GM19035 (cell line): Measurements from ENCODE around the gene EIF4EBP3.
"Not testable (repeated sequence)": the region's sequence is repeated elsewhere in the genome, so short reads cannot be mapped to it uniquely, and the experiment has no call there.

Source experiments
- ATAC-seq: cut with Tn5 transposase; IDR thresholded peaks from one replicate; pipeline ENCODE4 v1.9.1; 2021; ENCODE audit not compliant: unreplicated experiment

The EIF4EBP3 gene

GRCh38 chr5:140575309-140575708 is 27.8 kb downstream of the EIF4EBP3 start:
- ATAC-seq, result no peak

DNA sequence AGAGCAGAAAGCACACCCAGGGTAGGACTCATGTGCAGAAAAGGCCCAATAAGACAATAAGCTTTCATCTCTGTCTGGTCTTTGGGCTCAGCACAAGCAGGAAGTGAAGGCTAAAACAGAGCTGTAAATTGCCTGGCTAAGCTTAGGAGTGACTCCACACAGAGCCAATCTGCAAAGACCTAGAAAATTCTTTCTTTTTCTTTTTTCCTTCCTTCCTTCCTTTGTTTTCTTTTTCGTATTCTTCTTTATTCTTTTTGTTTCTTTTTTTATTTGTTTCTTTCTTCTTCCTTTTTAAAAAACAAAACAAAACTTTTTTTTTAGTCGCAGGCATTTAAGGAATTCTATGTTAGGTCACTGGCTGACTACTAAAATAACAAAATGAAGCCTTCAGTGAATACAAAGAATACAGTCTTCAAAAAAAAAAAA is 29.3 kb downstream of the EIF4EBP3 start:
- no peak for ATAC-seq

- not testable (repeated sequence) for ATAC-seq
Measured at GRCh38 chr5:140579188-140579747, 31.8 kb downstream of the EIF4EBP3 start.

DNA sequence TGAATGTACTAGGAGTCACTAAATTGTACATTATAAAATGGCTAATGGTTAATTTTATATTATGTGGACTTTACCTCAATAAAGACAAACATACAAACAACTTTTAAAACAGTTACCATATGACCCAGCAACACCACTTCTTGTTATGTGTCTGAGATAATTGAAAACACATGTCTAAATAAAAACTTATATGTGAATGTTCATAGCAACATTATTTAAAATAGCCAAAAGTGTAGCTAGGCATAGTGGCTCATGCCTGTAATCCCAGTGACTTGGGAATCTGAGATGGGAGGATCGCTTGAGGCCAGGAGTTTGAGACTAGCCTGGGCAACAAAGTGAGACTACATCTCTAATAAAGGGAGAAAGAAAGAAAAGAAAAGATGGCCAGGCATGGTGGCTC is 40.0 kb downstream of the EIF4EBP3 start:
- no peak for ATAC-seq

- ATAC-seq, result no peak
Measured at GRCh38 chr5:140588311-140589070, 41.0 kb downstream of the EIF4EBP3 start.

DNA sequence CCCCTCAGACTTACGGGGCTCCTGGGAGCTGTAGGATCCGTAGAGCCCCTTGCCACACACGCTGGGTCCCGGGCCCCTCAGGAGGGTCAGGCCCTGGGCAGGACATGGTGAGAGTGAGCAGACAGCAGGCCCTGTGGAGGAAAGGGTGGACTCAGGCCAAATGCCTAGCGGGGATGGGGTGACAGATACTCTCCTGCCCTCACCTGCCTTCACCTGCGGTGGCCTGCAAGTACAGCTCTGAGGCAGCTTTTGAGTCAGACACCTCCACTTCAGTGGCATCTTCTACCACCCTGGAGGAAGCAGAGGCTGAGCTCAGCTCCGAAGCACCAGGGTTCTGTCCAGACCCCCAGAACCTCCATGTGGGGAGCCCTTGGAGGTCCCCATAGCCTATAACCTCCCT is 43.4 kb downstream of the EIF4EBP3 start:
- ATAC-seq, result no peak

DNA sequence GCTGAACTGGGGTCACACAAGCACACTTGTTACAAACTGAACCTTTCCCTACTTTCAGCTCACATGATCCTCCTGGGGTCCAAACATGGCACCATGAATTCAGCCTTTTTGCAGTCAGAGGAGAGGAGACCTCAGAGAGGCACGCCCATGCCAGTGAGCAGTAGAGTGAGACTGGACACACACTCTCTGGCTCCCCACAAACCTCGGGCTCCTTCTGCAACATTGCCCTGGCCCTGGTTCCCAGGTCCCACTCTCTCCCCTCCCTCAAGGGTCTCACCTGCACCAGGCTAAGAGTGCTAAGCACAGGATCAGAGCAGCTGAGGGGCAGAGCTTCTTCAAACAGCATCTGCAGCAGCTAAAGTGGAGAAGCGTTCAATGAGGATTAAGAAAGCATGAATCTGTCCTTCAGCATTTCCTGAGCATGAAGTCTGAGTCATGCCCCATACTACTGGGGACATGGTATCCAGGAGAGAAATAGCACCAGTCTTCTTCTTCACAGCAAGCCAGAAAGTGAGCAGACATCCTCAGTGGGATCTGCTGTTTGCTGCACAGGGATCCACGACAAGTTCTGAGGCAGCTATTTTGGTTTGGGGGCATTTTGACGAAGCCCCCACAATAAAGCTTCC is 44.4 kb downstream of the EIF4EBP3 start:
- ATAC-seq, result no peak

DNA sequence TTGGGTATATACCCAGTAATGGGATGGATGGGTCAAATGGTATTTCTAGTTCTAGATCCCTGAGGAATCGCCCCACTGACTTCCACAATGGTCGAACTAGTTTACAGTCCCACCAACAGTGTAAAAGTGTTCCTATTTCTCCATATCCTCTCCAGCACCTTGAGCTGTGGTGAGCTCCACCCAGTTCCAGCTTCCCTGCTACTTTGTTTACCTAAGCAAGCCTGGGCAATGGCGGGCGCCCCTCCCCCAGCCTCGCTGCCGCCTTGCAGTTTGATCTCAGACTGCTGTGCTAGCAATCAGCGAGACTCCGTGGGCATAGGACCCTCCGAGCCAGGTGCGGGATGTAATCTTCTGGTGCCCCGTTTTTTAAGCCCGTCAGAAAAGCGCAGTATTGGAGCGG is 45.6 kb downstream of the EIF4EBP3 start:
- not testable (repeated sequence) for ATAC-seq

DNA sequence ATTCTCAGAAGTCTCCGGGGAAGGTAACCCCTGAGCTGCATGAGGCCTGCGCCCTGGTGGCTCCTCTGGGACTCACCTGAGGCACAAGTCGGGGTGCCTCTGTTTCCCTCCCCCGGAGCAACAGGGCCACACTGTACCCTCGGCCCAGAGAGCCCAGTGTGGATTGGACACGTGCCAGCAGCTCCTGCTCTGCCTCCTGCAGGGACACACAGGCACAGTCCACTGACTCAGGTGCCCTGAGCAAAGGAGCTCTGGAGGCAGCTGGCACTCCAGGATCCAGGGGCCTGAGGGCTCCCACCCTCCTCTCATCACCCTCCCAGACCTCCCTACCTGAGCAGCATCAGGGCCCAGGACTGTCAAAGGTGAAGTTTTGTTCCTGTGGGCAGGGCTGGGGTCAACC is 46.7 kb downstream of the EIF4EBP3 start:
- no peak for ATAC-seq

DNA sequence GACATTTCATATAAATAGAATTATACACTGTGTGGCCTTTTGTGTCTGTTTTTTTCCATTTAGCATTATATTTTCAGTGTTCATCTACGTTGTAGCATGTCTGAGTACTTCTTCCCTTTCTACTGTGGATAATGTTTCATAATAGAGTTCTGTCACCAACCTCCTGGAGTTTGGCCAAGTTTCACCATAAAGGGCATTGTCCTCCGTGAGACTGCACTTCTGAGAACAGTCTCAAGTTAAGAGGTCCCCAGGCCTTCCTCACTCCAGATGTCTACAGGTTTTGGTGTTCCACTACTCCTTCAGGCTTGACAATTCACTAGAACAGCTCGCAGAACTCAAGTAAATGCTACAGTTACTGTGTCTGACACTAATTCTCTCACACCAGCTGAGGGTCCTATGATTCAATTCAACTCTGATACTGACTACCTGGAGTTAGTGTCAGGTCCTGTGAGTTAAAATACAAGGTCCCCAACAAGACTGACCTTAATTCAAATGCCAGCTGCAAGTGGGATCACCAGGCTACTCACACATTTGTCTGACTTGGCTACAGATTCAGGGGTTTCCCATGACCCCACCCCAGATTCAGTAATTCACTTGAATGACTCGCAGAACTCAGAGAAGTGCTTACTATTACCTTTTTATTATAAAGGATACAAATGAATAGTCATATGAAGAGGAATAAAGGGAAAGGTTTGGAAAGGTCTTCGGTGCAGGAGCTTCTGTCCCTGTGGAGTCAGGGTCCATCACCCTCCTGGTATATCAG is 48.3 kb downstream of the EIF4EBP3 start:
- ATAC-seq, result no peak

DNA sequence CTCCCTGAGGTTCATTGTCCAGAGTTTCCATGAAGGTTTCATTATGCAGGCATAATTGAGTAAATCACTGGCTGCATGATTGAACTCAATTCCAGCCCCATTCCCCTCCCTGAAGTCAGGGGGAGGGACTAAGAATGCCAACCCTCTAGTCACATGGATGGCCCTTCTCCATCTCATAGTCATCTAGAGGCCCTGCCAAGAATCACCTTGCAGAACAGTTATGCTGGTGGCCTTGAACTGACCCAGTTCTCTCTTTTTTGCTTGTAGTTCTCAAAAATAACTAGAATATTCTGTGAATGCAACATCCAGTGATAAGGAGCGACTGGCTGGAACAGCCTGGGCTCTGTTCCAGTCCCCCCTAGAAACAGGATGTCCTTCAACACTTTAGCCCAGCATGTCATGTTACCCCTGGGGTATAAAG is 48.9 kb downstream of the EIF4EBP3 start:
- ATAC-seq, result no peak

- no peak for ATAC-seq
Measured at GRCh38 chr5:140598836-140599235, 51.4 kb downstream of the EIF4EBP3 start.
